Keratinocyte (primary cell): ENCODE data around the gene RAP2A. TPM values are rescaled to one million over a fixed set of nuclear protein-coding genes. Genes with fewer than 3 reads are reported as not detected.

Source experiments
- DNase-seq: peaks from one replicate; pipeline ENCODE4 v3.0.0-alpha.2; 2011; ENCODE audit warnings: low read depth, missing footprints, low spot score
- FAIRE-seq: peaks from 2 replicates; lab custom pipeline; 2011; peaks lifted over from hg19 to GRCh38; lab: Jason Lieb, UNC
- H2AFZ ChIP-seq: 2 replicates; pipeline ENCODE4 v1.6.0; 2012; ENCODE audit warnings: low read length, control low read depth, inconsistent platforms; ENCODE audit not compliant: control insufficient read depth
- H3K27ac ChIP-seq: 2 replicates; pipeline ENCODE4 v1.5.1; 2011; ENCODE audit warnings: low read length; ENCODE audit not compliant: control insufficient read depth, insufficient read depth
- H3K27me3 ChIP-seq: 3 replicates; pipeline ENCODE4 v1.6.0; 2011; ENCODE audit warnings: low read length; ENCODE audit not compliant: control insufficient read depth, insufficient read depth; ENCODE audit errors: extremely low read depth
- H3K36me3 ChIP-seq, 2 experiments: 2 replicates in 1 of 2; 3 replicates in 1 of 2; pipeline ENCODE4 v1.5.1; 2011; ENCODE audit warnings: low read length in 2 of 2, mild to moderate bottlenecking in 1 of 2; ENCODE audit not compliant: control insufficient read depth in 2 of 2, insufficient read depth in 2 of 2; ENCODE audit errors: extremely low read depth in 1 of 2
- H3K4me1 ChIP-seq: 3 replicates; pipeline ENCODE4 v1.5.1; 2011; ENCODE audit warnings: low read length; ENCODE audit not compliant: control insufficient read depth, insufficient read depth; ENCODE audit errors: extremely low read depth
- H3K4me2 ChIP-seq: 3 replicates; pipeline ENCODE4 v1.6.0; 2011; ENCODE audit warnings: low read depth, low read length; ENCODE audit not compliant: control insufficient read depth, insufficient read depth; ENCODE audit errors: extremely low read depth
- H3K4me3 ChIP-seq, 3 experiments: fragments of 200-600 bp in 1 of 3; sonication (generic) in 1 of 3; 2 replicates in 2 of 3; 3 replicates in 1 of 3; pipeline ENCODE4 v1.5.1; 2011 to 2016; ENCODE audit warnings: low read length in 3 of 3, mild to moderate bottlenecking in 3 of 3, control low read depth in 2 of 3, inconsistent platforms in 1 of 3, low read depth in 1 of 3, mixed read lengths in 1 of 3, mixed run types in 1 of 3, moderate library complexity in 1 of 3; ENCODE audit not compliant: control insufficient read depth in 2 of 3, insufficient read depth in 2 of 3; ENCODE audit errors: extremely low read depth in 1 of 3
- H3K79me2 ChIP-seq: 2 replicates; pipeline ENCODE4 v1.6.0; 2012; ENCODE audit warnings: low read length; ENCODE audit not compliant: control insufficient read depth, insufficient read depth
- H3K9ac ChIP-seq: 3 replicates; pipeline ENCODE4 v1.6.0; 2011; ENCODE audit warnings: low read length; ENCODE audit not compliant: control insufficient read depth, insufficient read depth; ENCODE audit errors: extremely low read depth
- H3K9me1 ChIP-seq: 3 replicates; pipeline ENCODE4 v1.6.0; 2011; ENCODE audit warnings: low read length; ENCODE audit not compliant: control insufficient read depth, insufficient read depth; ENCODE audit errors: extremely low read depth
- H3K9me3 ChIP-seq: 2 replicates; pipeline ENCODE4 v1.5.1; 2012; ENCODE audit warnings: low read depth, low read length; ENCODE audit not compliant: control insufficient read depth
- H4K20me1 ChIP-seq: 3 replicates; pipeline ENCODE4 v1.6.0; 2011; ENCODE audit warnings: low read length; ENCODE audit not compliant: control insufficient read depth, insufficient read depth; ENCODE audit errors: extremely low read depth
- EZH2 ChIP-seq: IDR thresholded peaks from one replicate; pipeline ENCODE4 v1.6.1; 2012; ENCODE audit warnings: inconsistent platforms, mild to moderate bottlenecking, low read length, moderate library complexity
- dilution Hi-C: fragments of 300-500 bp; cut with MboI; formaldehyde crosslinking; loops from one replicate; pipeline ENCODE4 v1.7.0; 2020; ENCODE audit warnings: low sequenced_read_pairs; ENCODE audit not compliant: extremely low pct_ligation_motif_present
- polyA plus RNA-seq, 5 experiments: library from polyadenylated mRNA; depleted of rRNA in 3 of 5; stranded (reverse) in 3 of 5; stranded (forward) in 1 of 5; unstranded in 1 of 5; fragments of >200 nt; gene quantifications; 1 replicate in 1 of 5; 2 replicates in 3 of 5; 3 replicates in 1 of 5; pipeline versions ENCODE4 v1.2.1 to v1.2.3, GENCODE V29; 2011 to 2012; ENCODE audit warnings: missing spikeins in 2 of 5, low read depth in 1 of 5, low replicate concordance in 1 of 5
- TF ChIP-seq, protein P1 (sequence below), 3 experiments: IDR thresholded peaks in 1 of 3; conservative IDR thresholded peaks in 1 of 3; optimal IDR thresholded peaks in 1 of 3; 2 replicates in 2 of 3; 3 replicates in 1 of 3; pipeline versions ENCODE3 to v1.5.1; 2011; ENCODE audit warnings: low read length in 3 of 3, mild to moderate bottlenecking in 3 of 3, moderate library complexity in 2 of 3, control low read depth in 1 of 3, inconsistent platforms in 1 of 3; ENCODE audit not compliant: insufficient read depth in 2 of 3; ENCODE audit errors: extremely low read depth in 1 of 3

Gene RAP2A
- polyA plus RNA-seq, 1 donor (not counting 4 experiments of a cell fraction or from before 2014, with no cell fraction given), result 19.0 TPM

DNA sequence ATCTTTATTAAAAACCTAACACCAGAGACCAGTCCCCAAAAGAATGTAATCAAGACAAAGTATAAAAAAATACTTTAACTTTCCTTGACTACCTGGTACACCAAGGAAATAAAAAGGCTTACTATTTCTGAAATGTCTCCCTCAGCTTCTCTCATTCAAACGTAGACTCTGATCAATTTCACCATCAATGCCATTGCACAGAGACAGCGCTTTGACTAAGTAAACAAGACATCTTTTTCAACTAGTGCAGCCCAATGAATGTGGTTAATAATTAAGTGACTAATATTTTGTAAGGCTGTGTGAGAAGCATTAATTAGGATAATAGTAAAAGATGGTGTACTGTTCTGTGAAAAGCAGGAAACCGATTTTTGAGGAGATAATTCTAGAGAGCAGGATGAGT lies 7.3 kb upstream of the RAP2A start:
- Histone ChIP-seq H3K9ac (no peak overlapping the region), H4K20me1 (no peaks in the 10 kb centered on the region), H3K27ac (no peak overlapping the region), H3K4me3 (no peak overlapping the region), H3K4me1 (peaks cover under 1% of the 10 kb centered on the region), H3K4me2 (no peak overlapping the region), H3K27me3 (no peaks in the 10 kb centered on the region), H2AFZ (no peak overlapping the region), H3K36me3 (no peaks in the 10 kb centered on the region), H3K79me2 (no peaks in the 10 kb centered on the region), H3K9me3 (no peaks in the 10 kb centered on the region), H3K9me1 (no peaks in the 10 kb centered on the region)
- DNase-seq (no peak), FAIRE-seq (no peak)
- dilution Hi-C loops, result no loop called here
- TF ChIP-seq EZH2, result no peak
- TF ChIP-seq, protein P1, sequence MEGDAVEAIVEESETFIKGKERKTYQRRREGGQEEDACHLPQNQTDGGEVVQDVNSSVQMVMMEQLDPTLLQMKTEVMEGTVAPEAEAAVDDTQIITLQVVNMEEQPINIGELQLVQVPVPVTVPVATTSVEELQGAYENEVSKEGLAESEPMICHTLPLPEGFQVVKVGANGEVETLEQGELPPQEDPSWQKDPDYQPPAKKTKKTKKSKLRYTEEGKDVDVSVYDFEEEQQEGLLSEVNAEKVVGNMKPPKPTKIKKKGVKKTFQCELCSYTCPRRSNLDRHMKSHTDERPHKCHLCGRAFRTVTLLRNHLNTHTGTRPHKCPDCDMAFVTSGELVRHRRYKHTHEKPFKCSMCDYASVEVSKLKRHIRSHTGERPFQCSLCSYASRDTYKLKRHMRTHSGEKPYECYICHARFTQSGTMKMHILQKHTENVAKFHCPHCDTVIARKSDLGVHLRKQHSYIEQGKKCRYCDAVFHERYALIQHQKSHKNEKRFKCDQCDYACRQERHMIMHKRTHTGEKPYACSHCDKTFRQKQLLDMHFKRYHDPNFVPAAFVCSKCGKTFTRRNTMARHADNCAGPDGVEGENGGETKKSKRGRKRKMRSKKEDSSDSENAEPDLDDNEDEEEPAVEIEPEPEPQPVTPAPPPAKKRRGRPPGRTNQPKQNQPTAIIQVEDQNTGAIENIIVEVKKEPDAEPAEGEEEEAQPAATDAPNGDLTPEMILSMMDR (optimal IDR thresholded peaks at IDR 0.05 in 1 of 3, IDR thresholded peaks at IDR 0.05 in 1 of 3, conservative IDR thresholded peaks at IDR 0.05 in 1 of 3; ENCODE audit: extremely low read depth in 1 of 3, insufficient read depth in 2 of 3, low read length in 3 of 3), result no peak

DNA sequence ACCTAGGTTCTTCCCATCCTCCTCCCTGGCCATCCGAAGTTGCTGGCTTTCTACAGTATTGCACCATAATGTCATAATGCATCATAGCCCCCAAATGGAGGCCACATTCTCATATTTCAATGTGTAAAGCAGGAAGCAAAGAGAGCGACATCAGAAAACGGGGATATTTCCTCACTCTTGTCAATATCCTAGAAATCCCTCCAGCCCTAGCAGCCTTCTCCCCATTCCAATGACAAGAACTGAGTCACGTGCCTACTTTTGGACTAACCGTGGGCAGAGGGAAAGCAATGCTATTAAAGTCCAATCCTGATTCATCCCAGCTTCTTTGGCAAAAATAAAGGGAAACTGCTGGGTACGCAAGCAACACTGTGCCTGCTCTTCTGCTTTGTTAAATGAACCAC lies 4.3 kb upstream of the RAP2A start:
- no peak overlapping the region for H3K4me2 ChIP-seq
- TF ChIP-seq, protein P1 (optimal IDR thresholded peaks at IDR 0.05 in 1 of 3, IDR thresholded peaks at IDR 0.05 in 1 of 3, conservative IDR thresholded peaks at IDR 0.05 in 1 of 3; ENCODE audit: extremely low read depth in 1 of 3, insufficient read depth in 2 of 3, low read length in 3 of 3), result no peak
- TF ChIP-seq EZH2, result no peak
- peaks cover 4% of the 10 kb centered on the region for H3K79me2 ChIP-seq
- no peaks in the 10 kb centered on the region for H3K36me3 ChIP-seq
- no peak overlapping the region for H3K27ac ChIP-seq
- no peaks in the 10 kb centered on the region for H3K27me3 ChIP-seq
- H4K20me1 ChIP-seq, result no peaks in the 10 kb centered on the region
- H3K4me3 ChIP-seq, result no peak overlapping the region
- H3K9ac ChIP-seq, result no peak overlapping the region
- no peak for FAIRE-seq
- no peaks in the 10 kb centered on the region for H3K9me1 ChIP-seq
- no peak for DNase-seq
- H2AFZ ChIP-seq, result no peak overlapping the region
- no peaks in the 10 kb centered on the region for H3K9me3 ChIP-seq
- H3K4me1 ChIP-seq, result peaks cover 6% of the 10 kb centered on the region
- dilution Hi-C loops, result no loop called here
